CD4-positive, alpha-beta T cell treated with Interleukin-4 for 4 hours (primary cell): ENCODE measurements around the gene DCBLD2.

Experiments
- DNase-seq: peaks from one replicate; pipeline ENCODE4 v3.0.0-alpha.2; 2020

Gene DCBLD2

DNA sequence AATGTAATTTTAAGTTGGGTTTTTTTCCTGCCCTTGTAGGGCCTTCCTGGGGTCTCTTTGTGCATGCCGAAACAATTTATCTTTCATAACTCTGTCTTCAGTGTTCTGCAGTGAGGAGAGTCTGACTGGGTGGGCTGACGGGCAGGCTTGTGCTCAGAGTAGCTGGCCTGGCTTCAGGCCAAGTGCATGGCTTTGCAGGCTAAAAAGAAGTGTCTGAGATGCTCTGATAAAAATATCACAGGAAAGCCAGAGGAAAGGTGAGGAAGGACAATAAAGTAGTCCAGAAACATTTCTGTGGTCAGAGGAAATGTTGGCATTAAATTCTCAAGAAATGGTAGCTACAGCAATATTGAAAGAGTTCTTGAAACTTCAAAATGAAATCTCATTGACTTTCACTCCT, 112.8 kb downstream of the DCBLD2 start:
- no peak for DNase-seq

GRCh38 chr3:98787181-98787580, 114.3 kb downstream of the DCBLD2 start:
- DNase-seq, result no peak

- no peak for DNase-seq
Observed at GRCh38 chr3:98786364-98787006, 115.0 kb downstream of the DCBLD2 start.

GRCh38 chr3:98784666-98785600, 116.6 kb downstream of the DCBLD2 start:
- DNase-seq, result no peak

GRCh38 chr3:98784042-98784441, 117.5 kb downstream of the DCBLD2 start:
- DNase-seq, result no peak

DNA sequence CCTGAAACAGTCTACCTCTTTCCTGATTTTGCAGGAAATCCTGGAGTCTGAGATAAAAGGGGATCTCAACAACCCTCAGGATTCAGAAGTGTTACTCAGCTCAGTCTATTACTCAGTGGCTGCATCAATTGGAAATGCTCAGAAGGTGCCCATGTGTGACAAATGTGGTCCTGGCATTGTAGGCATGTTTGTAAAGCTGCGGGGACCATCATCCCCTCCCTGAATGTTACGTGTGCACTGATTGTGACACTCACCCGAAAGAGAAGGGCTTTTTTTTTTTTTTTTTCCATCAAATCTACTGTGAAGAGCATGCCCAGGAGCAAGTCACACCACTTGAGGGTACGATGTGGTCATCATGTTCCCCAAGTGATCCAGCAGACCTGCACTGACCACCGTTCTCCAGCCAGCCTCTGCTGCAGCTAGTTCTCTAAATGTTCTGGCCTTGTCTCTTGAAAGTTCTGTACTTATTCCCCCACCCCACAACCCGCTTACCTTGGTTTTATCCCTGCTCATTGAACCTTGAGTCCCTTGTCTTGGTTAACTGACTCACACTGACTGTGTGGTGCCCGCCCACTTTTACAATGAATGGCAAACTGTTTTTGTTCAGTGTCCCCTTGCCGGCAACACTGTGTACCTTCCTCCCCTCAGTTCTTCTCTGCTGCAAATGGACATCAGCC, 118.5 kb downstream of the DCBLD2 start:
- no peak for DNase-seq

GRCh38 chr3:98780343-98780742, 121.2 kb downstream of the DCBLD2 start:
- no peak for DNase-seq

DNA sequence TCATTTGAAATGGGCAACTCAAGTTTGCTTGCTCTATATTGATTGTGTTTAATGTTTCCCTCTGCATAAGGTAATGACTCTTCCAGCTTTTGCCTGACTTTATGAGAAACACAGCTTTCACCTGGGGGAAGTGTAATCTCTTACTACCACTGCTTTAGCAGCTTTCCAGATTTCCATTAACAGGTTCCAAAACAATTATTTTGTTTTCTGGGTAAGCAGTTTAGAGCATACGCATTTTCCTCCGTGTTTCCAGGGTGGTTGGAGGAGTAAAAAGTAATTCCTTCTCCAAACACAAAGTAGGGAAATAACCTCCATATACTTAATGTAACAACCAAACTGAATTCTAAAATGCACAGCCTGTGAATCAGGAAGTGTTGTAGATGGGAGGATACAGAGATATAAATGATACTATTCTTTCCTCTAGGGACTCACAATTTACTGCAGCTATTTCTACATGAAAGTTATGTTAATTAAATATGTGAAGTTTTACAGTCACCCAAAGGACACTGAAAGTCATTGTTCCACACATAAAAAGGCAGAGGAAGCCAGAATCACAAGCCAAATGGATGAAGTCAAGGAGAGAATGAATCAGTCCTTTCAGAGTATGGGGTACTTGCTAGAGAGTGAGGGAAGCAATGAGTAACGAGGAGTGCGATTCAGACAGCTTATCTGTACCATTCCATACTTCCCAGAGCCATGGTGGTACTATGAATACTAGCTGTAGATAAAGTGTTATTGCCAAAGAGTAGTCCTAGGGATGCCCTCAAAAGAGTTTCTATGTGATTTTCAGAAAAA, 121.8 kb downstream of the DCBLD2 start:
- no peak for DNase-seq

GRCh38 chr3:98778852-98779413, 122.6 kb downstream of the DCBLD2 start:
- no peak for DNase-seq

- no peak for DNase-seq
Observed at GRCh38 chr3:98778383-98778782, 123.1 kb downstream of the DCBLD2 start.

GRCh38 chr3:98777801-98778220, 123.7 kb downstream of the DCBLD2 start:
- no peak for DNase-seq

GRCh38 chr3:98777286-98777685, 124.2 kb downstream of the DCBLD2 start:
- no peak for DNase-seq

DNA sequence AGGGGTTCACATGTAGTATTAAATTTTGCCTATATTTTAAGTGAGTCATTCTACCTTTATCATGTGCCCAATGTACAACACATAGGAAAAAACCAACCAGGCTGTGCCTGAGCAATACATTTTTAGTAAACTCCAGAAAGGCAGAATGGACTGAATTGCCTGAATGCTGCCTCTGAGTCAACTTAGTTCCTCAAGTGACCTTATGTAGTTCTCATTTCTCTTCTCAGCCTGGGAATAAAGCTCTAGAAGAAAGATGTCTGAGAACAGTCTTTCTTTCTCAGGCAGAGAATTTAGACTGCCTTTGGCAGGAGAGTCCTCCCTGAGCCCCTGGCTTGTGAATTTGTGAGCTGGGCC, 125.4 kb downstream of the DCBLD2 start:
- no peak for DNase-seq

- DNase-seq, result no peak
Observed at GRCh38 chr3:98775459-98776139, 125.9 kb downstream of the DCBLD2 start.

DNA sequence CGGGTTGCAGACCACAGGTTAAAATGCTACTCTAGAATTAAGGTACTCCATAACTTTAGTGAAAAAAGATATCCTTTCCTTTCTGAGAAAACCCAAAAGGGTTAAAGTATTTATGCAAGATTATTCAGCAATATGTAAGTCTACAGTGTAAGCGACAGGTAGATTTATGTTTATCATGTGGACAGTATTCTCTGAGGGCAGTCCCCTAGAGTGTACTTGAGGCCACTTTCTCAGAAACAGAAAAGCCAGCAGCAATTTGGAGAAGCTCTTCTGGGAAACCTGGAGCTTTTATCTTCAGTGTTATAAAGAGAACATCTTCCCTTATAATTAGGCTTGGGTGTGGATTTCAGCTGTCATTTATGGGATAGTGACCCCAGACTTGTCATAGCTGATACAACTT, 129.5 kb downstream of the DCBLD2 start:
- DNase-seq, result no peak

- no peak for DNase-seq
Observed at GRCh38 chr3:98770261-98771039, 131.0 kb downstream of the DCBLD2 start.

DNA sequence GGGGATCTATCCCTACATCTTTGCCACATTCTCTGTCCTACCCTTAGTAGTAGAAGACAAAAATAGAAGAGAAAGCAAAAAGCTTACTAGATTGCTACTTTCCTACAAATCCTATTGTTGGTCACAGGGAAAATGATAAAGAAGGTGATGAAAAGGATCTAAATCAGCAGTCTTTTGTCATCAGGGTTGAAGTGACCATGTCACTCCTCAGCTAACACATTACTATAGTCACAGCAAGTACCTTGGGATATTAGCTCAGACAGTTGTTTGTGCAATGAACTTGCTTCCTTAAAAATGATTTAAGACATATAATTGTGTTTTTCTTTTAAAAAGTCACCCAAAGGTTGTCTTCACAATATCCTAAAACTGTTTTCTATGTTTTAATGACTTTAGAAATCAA, 132.0 kb downstream of the DCBLD2 start:
- no peak for DNase-seq

DNA sequence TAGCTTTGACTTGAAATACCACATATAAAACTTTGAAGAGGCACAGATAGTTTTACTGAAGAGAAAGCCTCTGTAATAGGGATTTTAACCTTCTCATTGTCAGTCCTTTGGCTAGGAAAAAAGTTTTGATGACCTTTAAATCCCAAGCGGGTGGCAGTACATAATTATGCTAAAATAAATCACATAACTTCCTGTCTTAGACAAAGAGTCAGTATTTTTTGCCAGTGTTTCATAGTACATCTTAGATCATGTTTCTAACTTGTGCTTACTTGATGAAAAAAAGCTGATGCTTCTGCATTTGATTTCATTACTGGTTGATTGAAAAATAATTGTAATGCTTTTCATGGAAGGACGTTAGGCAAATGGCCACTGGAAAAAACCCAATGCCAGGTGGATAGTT, 132.5 kb downstream of the DCBLD2 start:
- no peak for DNase-seq

GRCh38 chr3:98766924-98767323, 134.6 kb downstream of the DCBLD2 start:
- DNase-seq, result no peak

DNA sequence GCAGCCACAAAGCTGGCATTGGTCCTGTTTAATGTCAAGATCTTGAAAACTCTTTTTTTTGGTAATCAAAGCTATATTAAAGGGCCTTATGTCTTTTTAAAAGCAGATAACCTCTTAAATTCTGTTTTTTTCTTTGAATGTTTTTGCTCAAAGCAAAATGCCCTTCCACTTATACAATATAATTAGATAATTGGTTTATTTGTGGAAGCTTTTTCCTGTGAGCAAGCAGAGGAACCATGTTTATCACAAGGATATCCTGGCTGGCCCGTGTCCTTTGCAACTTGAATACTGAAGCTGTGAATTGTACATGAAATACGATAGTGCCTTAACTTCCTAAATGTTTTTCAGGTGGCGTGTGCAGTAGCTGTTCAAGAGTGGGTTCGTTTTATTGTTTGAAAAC, 135.8 kb downstream of the DCBLD2 start:
- DNase-seq, result no peak

GRCh38 chr3:98764472-98764884, 137.0 kb downstream of the DCBLD2 start:
- no peak for DNase-seq
